WERI-Rb-1 (cell line): ENCODE measurements around the gene TRDN.

ENCODE experiments used
- DNase-seq: peaks from one replicate; pipeline ENCODE4 v3.0.0-alpha.2; 2020
- H3K27ac ChIP-seq: fragments of 250-450 bp; sonication (Bioruptor Pico); 2 replicates; pipeline ENCODE4 v1.5.1; 2020; ENCODE audit warnings: mild to moderate bottlenecking, moderate library complexity
- H3K27me3 ChIP-seq: fragments of 250-450 bp; sonication (Bioruptor Pico); 2 replicates; pipeline ENCODE4 v1.5.1; 2021; ENCODE audit warnings: mild to moderate bottlenecking, low read depth, moderate library complexity; ENCODE audit not compliant: insufficient read depth, severe bottlenecking
- H3K36me3 ChIP-seq: fragments of 250-450 bp; sonication (Bioruptor Pico); 2 replicates; pipeline ENCODE4 v1.5.1; 2020; ENCODE audit warnings: mild to moderate bottlenecking, moderate library complexity
- H3K4me3 ChIP-seq: 2 replicates; pipeline ENCODE4 v1.5.1; 2011; ENCODE audit warnings: low read depth, mild to moderate bottlenecking, control low read depth, low read length
- H3K9me3 ChIP-seq: fragments of 250-450 bp; sonication (Bioruptor Pico); 2 replicates; pipeline ENCODE4 v1.5.1; 2021; ENCODE audit warnings: mild to moderate bottlenecking, moderate library complexity; ENCODE audit not compliant: severe bottlenecking
- TF ChIP-seq, protein P1 (sequence below): IDR thresholded peaks from 2 replicates; pipeline ENCODE4 v1.5.1; 2011; ENCODE audit warnings: low read depth, mild to moderate bottlenecking, control low read depth, inconsistent platforms, low read length

Gene TRDN

DNA sequence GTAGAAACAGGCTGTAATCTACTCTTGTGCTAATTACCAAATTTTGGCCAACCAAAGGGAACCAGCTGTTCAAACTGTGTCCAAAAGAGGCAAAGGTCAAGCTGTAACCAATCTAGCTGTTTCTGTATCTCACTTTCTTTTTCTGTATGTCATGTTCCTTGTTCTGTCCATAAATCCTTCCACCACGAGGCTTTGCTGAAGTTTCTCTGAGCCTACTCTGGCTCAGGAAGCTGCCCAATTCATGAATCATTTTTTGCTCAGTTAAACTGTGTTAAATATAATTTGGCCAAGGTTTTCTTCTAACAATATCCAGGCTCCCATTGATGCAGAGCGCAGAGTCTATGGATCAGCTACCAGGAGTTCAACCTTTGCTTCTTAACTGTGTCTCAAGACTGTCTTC, 272.8 kb downstream of the TRDN start:
- H3K36me3 ChIP-seq: no peaks in the 10 kb centered on the region
- H3K9me3 ChIP-seq: no peaks in the 10 kb centered on the region
- no peaks in the 10 kb centered on the region for H3K27me3 ChIP-seq
- no peak overlapping the region for H3K4me3 ChIP-seq
- no peak for DNase-seq
- no peak overlapping the region for H3K27ac ChIP-seq
- TF ChIP-seq, protein P1, sequence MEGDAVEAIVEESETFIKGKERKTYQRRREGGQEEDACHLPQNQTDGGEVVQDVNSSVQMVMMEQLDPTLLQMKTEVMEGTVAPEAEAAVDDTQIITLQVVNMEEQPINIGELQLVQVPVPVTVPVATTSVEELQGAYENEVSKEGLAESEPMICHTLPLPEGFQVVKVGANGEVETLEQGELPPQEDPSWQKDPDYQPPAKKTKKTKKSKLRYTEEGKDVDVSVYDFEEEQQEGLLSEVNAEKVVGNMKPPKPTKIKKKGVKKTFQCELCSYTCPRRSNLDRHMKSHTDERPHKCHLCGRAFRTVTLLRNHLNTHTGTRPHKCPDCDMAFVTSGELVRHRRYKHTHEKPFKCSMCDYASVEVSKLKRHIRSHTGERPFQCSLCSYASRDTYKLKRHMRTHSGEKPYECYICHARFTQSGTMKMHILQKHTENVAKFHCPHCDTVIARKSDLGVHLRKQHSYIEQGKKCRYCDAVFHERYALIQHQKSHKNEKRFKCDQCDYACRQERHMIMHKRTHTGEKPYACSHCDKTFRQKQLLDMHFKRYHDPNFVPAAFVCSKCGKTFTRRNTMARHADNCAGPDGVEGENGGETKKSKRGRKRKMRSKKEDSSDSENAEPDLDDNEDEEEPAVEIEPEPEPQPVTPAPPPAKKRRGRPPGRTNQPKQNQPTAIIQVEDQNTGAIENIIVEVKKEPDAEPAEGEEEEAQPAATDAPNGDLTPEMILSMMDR: no peak

DNA sequence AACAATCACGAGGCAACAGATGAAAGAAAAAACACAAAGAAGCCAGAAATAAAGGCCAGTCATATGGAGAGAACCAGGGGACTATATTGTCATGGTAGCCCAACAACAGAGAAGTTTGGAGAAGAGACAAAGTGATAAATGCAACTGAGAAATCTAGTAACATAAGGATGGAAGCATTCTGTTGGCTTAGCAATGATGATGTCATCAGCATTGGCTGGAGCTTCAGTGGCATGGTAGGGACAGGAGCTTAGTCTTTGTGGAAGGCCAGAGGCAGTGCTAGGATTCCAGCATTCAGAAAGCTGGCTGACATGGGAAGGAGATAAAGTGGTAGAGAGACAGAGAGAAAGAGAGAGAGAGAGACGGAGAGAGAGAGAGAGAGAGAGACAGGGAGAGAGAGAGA, 276.4 kb downstream of the TRDN start:
- H3K9me3 ChIP-seq: no peaks in the 10 kb centered on the region
- no peak overlapping the region for H3K27ac ChIP-seq
- no peak overlapping the region for H3K4me3 ChIP-seq
- no peaks in the 10 kb centered on the region for H3K36me3 ChIP-seq
- TF ChIP-seq, protein P1: no peak
- no peak for DNase-seq
- no peaks in the 10 kb centered on the region for H3K27me3 ChIP-seq

DNA sequence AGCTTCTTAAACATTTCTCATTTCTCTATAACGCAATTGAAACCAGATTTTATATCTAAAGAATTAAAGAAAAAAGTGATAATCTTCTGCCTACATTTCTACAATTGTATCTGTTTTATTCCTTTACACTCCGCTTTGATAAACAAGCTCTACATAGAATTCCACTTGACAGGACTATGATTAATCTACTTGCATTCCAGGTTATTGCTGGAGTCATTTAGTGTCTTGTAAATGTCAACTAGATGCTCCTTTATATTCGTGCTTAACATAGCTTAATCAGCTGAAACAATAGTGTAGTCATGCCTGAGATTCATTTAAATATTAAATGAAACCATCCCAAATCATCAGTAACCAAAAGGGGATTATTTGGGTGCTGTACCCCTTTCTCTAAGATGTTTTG, 284.0 kb downstream of the TRDN start:
- Histone ChIP-seq H3K36me3 (no peaks in the 10 kb centered on the region), H3K9me3 (no peaks in the 10 kb centered on the region), H3K27me3 (no peaks in the 10 kb centered on the region), H3K4me3 (no peak overlapping the region), H3K27ac (no peak overlapping the region)
- TF ChIP-seq, protein P1: no peak
- no peak for DNase-seq

DNA sequence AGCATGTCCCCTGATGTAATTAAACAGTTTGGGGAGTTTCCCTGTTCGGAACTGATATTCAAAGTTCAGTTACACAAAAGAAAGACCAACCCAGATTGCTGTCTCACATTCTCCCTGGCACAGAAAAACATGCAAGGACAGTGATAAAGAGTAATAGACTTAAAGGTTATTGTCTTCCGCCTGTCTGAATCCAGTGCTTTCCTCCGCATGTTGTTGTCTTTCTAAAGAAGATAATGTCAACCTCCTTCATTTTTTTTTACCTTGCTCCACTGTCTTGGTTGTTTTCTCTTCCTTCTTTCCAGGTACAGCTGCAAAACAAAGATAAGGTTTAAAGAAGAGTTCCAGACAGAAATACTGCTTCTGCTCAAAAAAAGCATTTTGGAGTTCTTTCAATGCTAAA, 284.5 kb downstream of the TRDN start:
- Histone ChIP-seq H3K9me3 (no peaks in the 10 kb centered on the region), H3K27ac (no peak overlapping the region), H3K4me3 (no peak overlapping the region), H3K36me3 (no peaks in the 10 kb centered on the region), H3K27me3 (no peaks in the 10 kb centered on the region)
- TF ChIP-seq, protein P1: no peak
- DNase-seq: no peak

DNA sequence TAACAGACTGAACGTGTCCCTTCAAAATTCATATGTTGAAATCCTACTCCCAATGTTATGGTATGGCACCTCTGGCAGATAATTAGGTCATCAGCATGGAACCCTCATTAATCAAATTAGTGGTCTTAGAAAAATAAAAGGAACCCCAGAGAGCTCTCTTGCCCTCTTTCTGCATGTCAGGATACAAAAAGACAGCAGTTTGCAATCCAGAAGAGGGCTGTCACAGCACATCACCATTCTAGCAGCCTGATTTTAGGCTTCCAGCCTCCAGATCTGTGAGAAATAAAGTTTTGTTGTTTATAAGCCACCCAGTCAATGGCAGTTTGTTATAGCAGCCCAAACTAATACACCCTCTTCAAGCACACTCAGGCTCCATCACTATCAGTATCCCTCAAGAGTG, 292.9 kb downstream of the TRDN start:
- no peaks in the 10 kb centered on the region for H3K36me3 ChIP-seq
- TF ChIP-seq, protein P1: no peak
- no peak overlapping the region for H3K27ac ChIP-seq
- H3K9me3 ChIP-seq: no peaks in the 10 kb centered on the region
- DNase-seq: no peak
- no peaks in the 10 kb centered on the region for H3K27me3 ChIP-seq
- H3K4me3 ChIP-seq: no peak overlapping the region

DNA sequence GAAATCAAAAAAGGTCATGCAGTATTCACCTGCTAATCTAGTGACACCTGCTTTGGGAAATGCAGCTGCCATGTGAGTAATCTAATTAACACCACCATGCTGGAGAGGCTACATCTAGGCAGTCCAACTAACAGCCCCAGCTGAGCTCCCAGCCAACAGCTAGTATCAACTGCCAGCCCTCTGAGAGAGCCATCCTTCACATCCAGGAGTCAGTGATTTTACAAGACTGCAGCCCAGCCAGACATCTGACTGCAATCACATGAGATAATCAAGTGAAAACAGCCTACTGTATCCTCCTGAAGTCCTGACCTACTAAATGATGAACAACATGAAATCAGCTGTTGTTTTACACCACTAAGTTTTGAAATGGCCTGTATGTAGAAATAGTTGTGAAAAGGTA, 298.4 kb downstream of the TRDN start:
- no peak overlapping the region for H3K27ac ChIP-seq
- no peaks in the 10 kb centered on the region for H3K27me3 ChIP-seq
- no peak overlapping the region for H3K4me3 ChIP-seq
- DNase-seq: no peak
- H3K9me3 ChIP-seq: no peaks in the 10 kb centered on the region
- no peaks in the 10 kb centered on the region for H3K36me3 ChIP-seq
- TF ChIP-seq, protein P1: no peak
